GM19455 (cell line): ENCODE data around the gene CXorf38.

Experiments
- ATAC-seq: cut with Tn5 transposase; IDR thresholded peaks from one replicate; pipeline ENCODE4 v1.9.1; 2021; ENCODE audit not compliant: unreplicated experiment

The CXorf38 gene, protein sequence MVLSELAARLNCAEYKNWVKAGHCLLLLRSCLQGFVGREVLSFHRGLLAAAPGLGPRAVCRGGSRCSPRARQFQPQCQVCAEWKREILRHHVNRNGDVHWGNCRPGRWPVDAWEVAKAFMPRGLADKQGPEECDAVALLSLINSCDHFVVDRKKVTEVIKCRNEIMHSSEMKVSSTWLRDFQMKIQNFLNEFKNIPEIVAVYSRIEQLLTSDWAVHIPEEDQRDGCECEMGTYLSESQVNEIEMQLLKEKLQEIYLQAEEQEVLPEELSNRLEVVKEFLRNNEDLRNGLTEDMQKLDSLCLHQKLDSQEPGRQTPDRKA

DNA sequence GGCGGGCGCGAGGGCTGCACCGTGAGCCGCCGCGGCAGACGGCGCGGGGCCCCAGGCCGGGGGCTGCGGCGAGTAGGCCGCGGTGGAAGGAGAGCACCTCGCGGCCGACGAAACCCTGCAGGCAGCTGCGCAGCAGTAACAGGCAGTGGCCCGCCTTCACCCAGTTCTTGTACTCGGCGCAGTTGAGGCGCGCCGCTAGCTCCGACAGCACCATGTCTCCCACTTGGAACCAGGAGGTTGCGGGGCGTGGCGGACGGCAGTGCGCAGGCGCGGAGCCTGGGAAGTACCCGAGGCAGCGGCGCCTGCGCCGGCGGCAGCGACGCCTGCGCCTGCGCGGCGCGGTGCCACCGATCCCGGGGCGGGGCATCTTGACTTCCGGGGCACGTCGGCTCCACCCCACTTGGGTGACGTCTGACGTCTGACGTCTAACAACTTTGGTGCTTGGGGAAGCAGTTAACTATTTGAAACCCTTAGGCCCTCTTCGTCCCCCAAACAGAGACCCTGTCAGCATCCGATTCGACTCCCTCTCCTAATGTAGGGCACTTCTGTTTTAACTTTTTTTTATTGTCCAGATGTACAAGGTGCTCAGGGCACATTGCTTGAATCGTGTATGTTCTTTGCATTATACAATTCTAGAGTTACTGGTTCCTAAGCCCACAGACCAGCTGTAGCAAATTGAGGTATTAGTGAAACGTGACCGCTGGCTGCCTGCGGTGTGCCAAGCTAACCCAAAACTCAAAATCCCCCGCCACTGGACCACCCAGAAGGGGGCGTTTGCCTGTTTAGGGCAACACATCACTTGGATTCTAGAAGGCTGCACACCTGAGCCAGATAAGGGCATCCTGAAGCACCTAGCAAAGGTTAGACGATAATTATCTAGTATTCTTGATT is at the start of gene CXorf38:
Gene CXorf38, minus strand, starts transcription at position 255 of the 891 bp plus-strand sequence. Its CDS starts 41 bp downstream, at position 214.
- peak; percentile 68 for ATAC-seq

DNA sequence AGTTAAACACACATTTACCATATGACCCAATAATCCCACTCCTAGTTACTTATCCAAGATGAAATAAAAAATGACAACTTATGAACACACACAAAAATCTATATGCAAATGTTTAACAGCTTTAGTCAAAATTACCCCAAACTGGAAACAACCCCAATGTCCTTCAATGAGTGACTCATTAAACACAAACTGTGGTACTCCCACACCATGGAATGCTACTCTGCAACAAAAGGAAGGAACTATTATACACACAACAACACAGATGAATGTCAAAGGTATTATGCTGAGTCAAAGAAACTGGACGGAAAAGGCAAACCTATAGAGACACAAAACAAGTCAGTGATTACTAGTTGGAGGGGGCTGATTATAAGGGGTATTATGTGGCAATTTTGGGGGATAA is 47.4 kb upstream of the CXorf38 start:
- ATAC-seq: no peak

DNA sequence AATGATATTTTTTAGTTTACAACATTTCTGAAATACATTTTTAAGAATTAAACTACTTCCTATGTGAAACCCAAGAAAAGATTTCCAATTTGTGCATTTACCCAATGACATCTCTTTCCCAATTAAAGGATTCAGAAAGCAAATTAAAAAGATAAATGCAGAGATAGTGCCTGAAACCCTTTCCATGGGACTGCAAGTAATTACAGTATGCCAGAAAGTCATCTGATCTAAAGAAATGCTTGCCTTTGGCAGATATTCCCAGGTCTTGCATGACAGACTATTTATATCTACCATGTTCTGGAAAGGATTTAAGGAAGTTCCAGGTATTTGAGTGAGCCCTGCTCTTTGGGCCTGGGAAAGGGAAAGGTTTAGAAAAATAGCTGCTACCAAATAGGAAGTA is 41.6 kb upstream of the CXorf38 start:
- no peak for ATAC-seq

DNA sequence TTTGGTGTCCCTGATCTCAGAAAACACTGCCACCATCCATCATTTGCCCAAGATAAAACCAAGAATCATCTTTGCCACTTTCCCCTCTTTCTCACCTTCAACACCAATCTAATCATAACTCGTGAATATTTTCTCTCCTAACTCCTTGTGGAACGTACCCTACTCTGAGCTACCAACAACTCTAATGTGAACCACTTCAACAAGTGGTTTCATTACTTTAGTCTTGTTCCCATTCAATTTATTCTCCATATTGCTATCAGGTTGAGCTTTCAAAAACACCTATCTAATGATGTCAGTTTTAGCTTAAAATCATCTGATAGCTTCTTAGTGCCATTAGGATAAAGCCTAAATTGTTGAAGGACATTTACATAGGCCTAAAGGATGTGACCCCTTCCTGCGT is 39.8 kb upstream of the CXorf38 start:
- no peak for ATAC-seq

DNA sequence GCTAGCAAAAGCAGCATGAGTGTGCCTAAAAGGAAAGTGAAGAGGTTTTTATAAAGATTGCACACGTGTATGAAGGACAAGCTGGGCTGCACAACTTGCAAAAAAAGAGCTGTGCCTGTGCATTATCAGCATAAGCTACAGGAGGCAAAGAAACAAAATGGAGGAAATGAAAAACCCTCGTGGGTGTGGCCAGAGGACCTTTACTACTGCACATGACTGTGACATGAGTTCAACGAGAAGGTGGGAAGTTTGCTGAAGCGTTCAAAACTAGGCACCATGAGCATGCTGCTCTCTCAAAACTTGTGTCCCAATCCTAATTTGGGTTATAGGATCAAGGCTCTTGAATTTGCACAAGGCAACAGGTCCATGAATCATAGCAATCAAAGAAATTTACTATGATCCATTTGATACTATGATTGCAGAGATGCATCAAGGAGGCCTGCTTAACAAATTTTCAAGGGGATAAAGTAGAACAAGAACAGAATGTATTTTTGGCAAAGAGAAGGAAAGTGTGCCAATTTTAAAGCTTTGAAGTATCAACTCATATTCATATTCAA is 38.1 kb upstream of the CXorf38 start:
- ATAC-seq: no peak

DNA sequence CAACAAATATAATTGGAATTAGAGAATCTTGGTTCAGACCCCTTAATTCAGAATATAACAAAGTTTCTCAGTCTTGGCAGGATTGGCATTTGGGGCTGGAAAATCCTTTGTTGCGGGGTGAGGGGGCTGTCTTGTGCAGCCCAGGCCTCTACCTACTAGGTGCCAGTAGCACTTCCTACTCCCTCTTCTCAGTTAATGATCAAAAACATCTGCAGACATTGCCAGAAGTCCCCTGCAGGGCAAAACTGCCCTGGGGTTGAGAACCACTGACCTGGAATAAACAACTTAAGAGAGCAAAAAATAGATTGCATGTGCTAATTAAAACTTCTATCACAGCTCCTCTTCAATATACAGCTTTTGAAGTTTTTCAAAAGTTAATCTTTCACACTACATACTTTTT is 36.7 kb upstream of the CXorf38 start:
- no peak for ATAC-seq

DNA sequence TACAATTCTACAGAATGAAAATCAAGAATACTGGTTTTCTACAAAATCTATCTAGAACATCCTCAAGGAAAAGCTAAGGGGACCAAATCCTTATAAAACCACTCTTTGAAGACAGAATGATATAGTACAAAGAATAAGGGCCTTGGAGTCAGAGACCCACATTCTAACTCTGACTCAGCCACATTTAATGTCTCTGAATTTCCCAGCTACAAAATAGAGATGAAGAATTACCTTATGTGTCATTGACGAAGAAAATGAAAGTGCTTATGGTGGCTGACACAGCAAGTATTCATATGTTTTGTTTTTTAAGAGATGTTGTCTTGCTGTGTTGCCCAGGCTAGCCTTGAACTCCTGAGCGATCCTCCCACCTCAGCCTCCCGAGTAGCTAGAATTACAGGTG is 35.9 kb upstream of the CXorf38 start:
- ATAC-seq: no peak

DNA sequence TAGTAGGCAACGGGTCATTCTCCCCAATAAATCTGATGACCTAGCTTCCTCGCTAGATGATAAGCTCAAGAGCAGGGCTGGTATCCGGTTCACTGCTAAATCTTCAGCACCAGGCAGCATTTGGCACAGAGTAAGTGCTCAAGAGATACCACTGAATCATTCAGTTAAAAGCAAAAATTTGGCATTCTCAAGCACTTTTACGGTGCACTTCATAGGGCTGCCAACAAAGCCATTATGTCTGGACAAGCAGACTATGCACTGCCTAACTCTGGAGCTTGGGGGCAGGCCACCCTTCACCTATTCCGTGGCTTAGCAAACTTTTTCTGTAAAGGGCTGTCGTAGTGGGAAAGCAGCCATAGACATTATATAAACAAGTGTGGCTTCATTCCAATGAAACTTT is 23.8 kb upstream of the CXorf38 start:
- ATAC-seq: no peak

DNA sequence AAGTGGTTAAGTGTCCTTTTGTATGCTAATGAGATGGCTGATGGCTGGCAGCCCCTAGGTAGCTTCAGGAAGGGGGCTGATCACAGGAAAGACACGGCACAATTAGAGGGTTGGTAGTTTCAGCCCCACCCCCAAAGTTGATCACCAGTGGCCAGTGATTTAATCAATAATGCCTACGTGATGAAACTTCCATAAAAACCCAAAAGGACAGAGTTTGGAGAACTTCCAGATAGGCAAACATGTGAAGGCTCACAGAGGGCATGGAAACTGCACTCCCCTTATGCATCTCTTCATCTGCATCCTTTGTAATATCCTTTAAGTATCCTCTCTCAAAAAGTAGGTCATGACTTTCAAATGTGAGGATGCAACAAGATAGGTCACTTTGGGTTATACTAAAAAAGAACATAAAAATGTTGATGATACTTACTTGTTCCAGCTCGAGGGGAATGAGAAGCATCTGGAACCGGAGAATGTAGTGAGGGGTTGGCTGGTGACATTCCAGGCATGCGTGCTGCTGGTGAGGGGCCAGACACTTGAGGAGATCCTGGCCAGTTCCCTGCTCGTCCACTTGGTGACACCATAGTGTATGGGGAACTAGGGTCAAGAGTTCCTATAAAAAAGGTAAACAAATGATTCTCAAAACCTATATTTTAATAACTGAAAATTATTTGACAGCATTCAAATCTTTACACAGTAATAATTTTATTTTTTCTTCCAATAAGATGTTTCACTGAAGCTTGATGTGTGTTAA is 16.7 kb upstream of the CXorf38 start:
- ATAC-seq: no peak

DNA sequence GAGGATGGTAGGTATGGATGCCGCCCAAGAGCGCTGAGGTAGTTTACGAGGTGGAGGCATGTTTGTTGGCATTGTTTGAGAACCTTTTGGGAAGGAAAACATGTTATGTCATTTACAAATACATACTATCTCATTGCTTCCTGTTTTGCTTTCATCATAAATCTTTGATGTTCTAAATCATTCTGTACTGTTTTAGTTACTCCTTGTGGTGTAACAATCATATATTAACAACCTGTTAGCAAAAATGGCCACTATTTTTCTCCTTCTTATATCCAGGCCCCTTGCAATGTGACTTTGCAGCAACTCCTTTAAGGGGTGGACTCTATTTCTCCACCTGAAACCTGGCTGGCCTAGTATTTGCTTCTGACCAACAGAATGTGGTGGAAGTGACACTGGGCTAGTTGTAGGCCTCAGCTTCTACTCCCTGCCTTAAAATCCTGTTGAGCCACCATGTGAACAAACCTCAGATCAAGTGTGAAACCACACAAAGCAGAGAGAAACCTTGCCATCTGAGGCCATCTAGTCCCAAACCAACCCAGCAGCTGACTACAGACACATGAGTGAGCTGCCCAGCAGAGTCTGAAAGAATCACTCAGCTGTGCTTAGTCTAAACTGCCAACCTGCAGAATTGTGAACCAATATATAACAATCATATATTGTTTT is 15.8 kb upstream of the CXorf38 start:
- ATAC-seq: no peak

DNA sequence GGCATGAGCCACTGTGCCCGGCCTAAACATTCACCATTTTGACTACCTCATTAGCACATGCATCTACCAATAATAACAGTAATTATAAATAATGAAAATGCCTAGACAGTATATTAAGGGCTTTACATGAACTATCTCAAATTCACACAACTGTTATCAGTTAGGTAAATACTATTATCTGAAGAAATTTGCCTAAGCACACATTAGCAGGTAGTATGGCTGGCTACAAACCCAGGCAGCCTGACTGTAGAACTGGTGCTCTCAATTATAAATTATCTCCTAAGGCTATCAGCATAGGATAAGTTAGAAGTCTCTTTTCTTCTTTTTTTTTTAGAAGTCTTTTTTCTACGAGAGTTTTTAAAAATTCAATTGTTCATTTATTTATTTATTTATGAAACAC is 14.1 kb upstream of the CXorf38 start:
- ATAC-seq: no peak

DNA sequence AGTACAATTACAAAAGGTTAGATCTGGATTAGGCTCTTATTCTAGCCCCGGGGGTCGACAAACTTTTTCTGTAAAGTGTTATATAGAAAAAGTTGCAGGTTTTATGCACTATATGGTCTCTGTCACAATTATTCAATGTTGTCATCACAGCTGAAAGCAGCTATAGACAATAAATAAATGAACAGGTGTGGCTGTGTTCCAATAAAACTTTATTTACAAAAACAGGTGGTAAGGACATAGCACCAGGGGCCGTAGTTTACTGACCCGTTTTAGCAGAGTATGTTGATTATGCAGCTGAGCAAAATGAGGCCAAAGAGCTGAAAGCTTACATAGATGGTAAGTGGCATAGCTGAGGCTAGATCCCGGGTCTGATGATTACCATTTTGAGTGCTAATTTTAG is 13.0 kb upstream of the CXorf38 start:
- no peak for ATAC-seq

DNA sequence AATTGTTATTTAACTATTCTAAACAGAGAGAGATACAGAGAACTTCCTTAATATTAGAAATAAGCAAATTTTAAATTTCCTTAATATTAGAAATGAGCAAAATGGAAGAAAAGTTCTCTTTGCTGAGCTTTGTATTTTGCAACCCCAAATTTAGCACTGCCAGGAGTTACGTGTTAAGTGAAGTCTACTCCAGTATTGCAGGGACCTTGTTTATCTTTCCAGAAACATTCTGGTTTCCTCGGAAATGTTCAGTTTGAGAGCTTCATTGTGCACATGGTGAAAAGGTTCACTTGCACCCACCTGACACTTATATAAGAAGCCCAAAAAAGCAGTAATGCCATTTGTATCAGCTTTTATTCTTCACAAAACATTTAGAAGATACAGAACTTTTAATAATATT is 6.2 kb upstream of the CXorf38 start:
- no peak for ATAC-seq

DNA sequence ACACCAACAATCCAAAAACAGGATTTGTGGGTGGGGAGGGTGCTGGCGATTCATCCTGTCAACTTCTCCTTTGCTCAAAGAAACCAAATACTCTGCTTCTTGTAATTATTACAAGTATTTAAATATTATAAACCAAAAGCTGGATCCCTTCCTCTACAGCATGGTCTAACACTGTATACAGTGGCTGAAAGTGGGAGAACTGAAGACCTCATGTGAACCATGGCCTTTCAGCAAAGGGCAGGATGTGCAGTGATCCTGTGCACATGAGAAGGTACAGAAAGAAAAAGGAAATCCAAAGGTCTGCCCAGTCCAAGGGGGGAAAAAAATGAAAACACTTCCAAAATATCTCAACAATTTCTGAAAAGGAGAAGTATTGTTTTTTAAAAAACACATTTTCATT is 5.3 kb upstream of the CXorf38 start:
- ATAC-seq: no peak

DNA sequence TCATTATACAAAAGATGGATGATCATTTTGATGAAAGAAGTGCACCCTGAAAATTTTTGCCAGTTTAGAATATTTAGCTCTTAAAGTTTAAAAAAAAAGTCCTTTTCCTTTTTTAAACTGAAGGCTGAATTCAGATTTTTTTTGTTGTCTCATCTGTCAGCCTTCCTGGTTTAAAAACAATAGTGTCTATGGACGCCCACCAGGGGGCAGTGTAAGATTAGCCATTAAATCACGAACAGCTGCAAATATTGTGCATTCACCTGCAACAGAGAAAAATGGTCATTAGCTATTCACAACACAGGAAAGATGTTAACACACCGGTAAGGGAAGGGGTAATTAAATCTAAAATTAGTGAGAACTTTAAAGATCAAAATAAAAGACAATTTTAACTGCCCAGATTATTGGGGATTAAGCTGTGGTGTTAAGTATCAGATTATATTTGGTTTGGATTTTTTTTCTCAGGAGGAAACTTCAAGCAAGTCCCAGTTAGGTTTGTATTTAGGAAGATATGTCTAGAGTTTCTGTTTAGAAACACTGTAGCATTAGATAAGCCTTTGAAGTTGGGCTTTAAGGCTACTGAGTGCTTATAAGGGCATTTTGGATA is 4.4 kb upstream of the CXorf38 start:
- no peak for ATAC-seq

DNA sequence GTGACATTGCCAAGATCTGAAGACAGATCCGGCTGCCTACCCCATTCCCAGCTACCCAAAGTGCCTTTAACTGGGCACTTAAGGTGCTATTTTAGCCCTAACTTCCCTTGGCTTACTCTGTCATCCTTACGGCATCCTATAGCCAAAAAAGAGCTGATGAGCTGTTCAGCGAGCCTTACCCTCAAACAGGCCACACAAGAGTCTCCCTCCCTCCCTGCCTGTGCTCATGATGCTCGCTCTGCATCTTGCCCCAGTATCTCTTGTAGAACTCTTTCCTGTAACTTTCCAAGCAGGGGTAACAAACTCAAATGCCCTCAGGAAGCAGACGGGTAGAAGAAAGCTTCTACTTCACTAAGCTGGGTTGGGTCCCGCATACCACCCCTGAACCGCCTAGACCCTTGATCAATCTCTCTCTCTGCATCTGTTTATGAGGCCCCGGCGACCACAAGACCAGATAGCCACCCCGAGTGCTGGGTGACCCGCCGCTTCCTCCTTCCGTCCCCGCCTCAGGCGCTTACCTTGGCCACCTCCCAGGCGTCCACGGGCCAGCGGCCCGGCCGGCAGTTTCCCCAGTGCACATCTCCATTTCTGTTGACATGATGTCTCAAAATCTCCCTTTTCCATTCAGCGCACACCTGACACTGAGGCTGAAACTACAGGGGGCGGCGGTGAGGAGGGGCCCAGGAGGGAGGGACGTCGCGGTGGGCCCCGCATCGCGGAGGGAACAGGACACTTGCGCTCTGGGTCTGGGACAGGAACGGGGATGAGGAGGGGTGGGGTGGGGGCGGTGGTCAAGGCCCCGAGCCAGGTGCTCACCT is 663 bp downstream of the CXorf38 start:
- peak; percentile 32 for ATAC-seq

DNA sequence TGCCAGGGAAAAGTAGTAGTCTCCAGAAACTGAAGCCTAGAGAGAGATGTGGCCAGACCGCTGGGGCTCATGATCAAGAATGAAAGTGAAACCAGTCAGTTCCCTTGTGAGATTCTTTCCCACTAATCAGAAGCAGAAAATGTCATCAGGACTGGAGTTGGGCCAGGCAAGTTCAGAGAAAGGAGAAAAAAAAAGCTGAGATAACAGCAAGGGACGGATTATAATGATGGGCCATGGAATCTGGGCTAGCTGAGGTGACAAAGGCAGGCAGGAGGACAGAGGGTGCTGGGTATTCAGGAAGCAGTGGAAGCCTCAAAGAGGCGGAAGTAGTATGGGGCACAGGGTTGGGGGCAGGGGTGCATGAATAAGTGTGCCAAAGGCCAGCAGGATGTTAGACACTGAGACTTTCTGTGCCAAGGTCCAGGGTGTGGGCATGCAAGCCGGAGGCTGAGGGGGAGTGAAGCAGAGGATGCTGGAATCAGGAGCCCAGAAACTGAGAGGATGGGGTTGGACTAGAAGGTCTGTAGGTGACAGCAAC is 2.5 kb downstream of the CXorf38 start:
- ATAC-seq: no peak

DNA sequence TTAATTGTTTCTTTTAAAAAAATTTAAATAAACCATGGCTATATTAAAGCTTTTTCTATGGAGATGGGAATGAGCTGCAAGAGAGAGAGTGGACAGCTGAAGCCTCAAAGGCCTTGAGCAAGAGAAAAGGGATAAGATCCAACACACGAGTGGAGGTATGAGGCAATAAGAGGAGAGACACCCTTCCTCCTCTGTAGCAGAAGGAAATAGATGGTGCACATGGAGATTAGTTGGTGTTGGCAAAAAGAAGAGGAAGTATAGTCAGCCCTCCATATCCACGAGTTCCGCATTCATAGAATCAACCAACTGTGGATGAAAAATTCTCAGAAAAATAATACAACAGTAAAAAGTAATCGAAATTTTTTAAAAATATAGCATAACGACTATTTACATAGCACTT is 3.2 kb downstream of the CXorf38 start:
- no peak for ATAC-seq

DNA sequence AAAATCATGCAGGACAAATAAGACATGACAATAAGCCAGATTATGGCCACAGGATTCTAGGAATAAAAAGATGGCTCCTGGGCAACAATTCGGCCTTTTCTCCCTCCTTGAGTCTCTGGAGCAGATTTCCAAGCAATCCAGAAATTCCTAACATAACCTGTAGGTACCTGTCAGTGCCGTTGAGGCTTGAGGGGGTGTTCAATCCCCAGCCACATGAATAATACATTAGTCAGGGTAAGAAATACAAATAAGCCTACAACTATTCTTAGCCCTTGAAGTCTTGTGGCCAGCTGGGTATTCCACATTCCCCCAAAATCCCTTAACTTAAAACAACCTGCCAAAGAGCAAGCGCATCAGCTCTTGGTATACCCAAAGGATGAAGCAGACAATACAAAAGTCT is 9.7 kb downstream of the CXorf38 start:
- no peak for ATAC-seq
